ENCODE results near the gene ARL4D. TPM values are rescaled to one million over a fixed set of nuclear protein-coding genes. Genes with fewer than 3 reads are reported as not detected.
"Not testable (repeated sequence)": the region's sequence is repeated elsewhere in the genome, so short reads cannot be mapped to it uniquely, and the experiment has no call there.

ARL4D gene
- total RNA-seq, 1 donor from 2014 or later, result 3.3 TPM

DNA sequence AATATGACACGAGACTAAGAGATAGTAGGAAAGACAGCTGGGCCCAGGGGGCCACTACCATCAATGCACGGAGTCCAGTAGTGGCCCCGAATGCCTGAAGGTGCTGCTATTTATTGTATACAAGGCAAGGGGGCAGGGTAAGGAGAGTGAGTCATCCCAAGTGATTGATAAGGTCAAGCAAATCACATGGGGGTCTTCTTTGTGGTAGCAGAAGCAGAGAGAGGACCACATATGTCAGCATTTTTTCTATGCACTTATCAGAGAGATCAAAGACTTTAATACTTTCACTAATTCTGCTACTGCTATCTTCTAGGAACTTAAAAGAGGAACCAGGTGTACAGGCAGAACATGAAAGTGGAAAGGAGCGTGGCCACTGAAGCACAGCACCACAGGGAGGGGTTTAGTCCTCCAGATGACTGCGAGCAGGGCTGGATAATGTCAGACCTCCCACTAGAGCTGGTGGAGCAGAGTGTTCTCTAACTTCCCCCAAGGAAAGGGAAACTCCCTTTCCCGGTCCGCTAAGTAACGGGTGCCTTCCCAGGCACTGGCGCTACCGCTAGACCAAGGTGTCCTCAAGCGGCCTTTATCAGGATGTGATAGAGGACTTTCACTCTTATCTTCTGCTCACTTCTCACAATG lies 26.4 kb upstream of the ARL4D start:
- intact Hi-C loops (cut with DNase I), result no loop called here
- Histone ChIP-seq H3K36me3 (no peaks in the 10 kb centered on the region), H3K4me1 (peaks cover 0 to 14% of the 10 kb centered on the region in 2 donors), H3K27me3 (no peaks in the 10 kb centered on the region), H3K4me3 (no peak overlapping the region), H3K9me3 (no peaks in the 10 kb centered on the region), H3K27ac (no peak overlapping the region)
- TF ChIP-seq, protein P1, sequence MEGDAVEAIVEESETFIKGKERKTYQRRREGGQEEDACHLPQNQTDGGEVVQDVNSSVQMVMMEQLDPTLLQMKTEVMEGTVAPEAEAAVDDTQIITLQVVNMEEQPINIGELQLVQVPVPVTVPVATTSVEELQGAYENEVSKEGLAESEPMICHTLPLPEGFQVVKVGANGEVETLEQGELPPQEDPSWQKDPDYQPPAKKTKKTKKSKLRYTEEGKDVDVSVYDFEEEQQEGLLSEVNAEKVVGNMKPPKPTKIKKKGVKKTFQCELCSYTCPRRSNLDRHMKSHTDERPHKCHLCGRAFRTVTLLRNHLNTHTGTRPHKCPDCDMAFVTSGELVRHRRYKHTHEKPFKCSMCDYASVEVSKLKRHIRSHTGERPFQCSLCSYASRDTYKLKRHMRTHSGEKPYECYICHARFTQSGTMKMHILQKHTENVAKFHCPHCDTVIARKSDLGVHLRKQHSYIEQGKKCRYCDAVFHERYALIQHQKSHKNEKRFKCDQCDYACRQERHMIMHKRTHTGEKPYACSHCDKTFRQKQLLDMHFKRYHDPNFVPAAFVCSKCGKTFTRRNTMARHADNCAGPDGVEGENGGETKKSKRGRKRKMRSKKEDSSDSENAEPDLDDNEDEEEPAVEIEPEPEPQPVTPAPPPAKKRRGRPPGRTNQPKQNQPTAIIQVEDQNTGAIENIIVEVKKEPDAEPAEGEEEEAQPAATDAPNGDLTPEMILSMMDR (IDR thresholded peaks at IDR 0.05), result no peak
- no peak for DNase-seq (ENCODE audit: low spot score in 2 of 2)

DNA sequence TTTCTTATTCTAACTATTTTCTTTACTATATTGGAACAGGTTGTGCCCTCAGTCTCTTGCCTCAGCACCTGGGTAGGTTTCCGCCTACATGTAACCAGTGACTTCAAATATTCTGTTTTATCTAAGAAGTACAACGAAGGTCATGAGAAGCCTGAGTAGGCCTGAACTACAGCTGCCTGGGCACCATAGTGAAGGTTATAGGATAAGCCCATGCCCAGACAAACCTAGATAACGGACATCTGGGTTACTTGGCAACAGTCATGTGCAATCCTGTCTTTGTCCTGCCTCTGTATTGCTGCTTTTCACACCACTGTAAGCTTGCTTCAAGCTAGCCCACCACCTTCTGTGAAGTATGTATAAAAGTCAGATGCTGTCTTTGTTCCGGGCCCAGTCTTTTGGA lies 25.4 kb upstream of the ARL4D start:
- Histone ChIP-seq H3K4me1 (peaks cover 0 to 11% of the 10 kb centered on the region in 2 donors), H3K36me3 (no peaks in the 10 kb centered on the region), H3K27ac (no peak overlapping the region), H3K9me3 (no peaks in the 10 kb centered on the region), H3K4me3 (no peak overlapping the region), H3K27me3 (no peaks in the 10 kb centered on the region)
- DNase-seq (ENCODE audit: low spot score in 2 of 2), result no peak
- intact Hi-C loops (cut with DNase I), result no loop called here
- TF ChIP-seq, protein P1 (IDR thresholded peaks at IDR 0.05), result no peak

DNA sequence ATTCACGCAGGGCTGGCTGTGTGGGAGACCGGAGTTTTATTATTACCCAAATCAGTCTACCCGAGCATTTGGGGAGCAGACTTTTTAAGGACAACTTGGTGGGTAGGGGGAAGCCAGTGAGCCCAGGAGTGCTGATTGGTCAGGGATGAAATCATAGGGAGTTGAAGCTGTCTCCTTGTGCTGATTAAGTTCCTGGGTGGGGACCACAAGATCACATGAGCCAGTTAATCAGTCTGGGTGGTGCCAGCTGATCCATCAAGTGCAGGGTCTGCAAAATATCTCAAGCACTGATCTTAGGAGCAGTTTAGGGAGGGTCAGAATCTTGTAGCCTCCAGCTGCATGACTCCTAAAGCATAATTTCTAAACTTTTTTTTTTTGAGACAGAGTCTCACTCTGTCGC lies 22.9 kb upstream of the ARL4D start:
- intact Hi-C loops (cut with DNase I); H3K36me3 ChIP-seq; H3K4me3 ChIP-seq; DNase-seq (ENCODE audit: low spot score in 2 of 2); H3K9me3 ChIP-seq; H3K27ac ChIP-seq; H3K4me1 ChIP-seq; H3K27me3 ChIP-seq: not testable (repeated sequence)

DNA sequence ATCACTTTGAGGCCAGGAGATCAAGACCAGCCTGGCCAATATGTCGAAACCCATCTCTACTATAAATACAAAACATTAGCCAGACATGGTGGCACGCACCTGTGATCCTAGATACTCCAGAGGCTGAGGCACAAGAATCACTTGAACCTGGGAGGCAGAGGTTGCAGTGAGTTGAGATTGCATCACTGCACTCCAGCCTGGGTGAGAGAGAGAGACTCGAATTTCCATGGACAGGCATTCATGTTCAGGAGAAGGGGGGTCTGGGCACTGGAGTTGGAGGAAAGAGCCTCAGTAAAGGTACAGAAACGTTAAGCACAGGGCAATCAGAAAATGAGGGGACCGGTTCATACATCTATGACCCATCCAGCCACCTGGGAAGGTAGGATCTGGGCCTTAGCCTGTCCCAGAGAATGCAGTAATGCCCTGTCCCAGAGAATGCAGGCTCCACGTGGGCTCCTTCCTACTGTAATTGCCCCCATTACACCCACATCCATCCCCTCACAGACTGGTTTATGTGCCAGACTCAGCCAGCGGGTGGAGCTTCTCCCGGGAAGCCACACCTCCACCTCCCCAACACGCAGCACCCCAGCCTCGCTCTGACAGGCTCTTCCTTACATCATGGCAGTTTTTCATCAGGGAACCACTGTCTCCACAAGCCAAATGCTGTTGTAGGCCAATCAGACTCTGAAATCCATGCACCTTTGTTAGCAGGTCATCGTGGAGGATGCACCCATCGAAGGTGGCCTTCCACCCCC lies 21.6 kb upstream of the ARL4D start:
- no peaks in the 10 kb centered on the region for H3K4me1 ChIP-seq
- peaks cover 0 to 2% of the 10 kb centered on the region in 2 donors for H3K36me3 ChIP-seq
- no peak overlapping the region for H3K27ac ChIP-seq
- no peak for DNase-seq (ENCODE audit: low spot score in 2 of 2)
- no peak overlapping the region for H3K4me3 ChIP-seq
- TF ChIP-seq, protein P1 (IDR thresholded peaks at IDR 0.05), result no peak
- H3K27me3 ChIP-seq, result no peaks in the 10 kb centered on the region
- intact Hi-C loops (cut with DNase I), result no loop called here
- H3K9me3 ChIP-seq, result peaks cover 7 to 11% of the 10 kb centered on the region in 2 donors

DNA sequence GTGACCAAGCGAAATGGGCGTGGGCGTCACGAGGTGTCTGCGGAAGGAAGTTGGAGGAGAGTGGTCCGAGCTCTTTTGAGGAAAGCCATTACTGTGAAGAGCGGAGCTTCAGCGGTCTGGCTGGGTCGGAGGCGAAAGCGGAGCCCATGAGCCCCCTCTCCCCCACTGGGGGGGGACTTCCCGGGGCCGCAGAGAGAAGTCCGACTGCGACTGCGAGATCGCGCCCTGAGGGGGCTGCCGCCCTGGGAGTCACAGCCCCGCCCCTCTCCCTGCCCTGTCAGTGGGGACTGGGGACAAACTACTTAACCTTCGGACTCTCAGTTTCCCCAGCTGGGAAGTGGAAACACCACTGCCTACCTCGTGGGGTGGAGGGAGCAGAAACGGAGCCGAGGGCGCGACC lies 20.0 kb upstream of the ARL4D start:
- no peak overlapping the region for H3K4me3 ChIP-seq
- peaks cover 7 to 11% of the 10 kb centered on the region in 2 donors for H3K9me3 ChIP-seq
- intact Hi-C loops (cut with DNase I), result no loop called here
- H3K36me3 ChIP-seq, result peaks cover 0 to 2% of the 10 kb centered on the region in 2 donors
- no peak for DNase-seq (ENCODE audit: low spot score in 2 of 2)
- no peaks in the 10 kb centered on the region for H3K27me3 ChIP-seq
- H3K4me1 ChIP-seq, result no peaks in the 10 kb centered on the region
- TF ChIP-seq, protein P1 (IDR thresholded peaks at IDR 0.05), result no peak
- no peak overlapping the region for H3K27ac ChIP-seq

DNA sequence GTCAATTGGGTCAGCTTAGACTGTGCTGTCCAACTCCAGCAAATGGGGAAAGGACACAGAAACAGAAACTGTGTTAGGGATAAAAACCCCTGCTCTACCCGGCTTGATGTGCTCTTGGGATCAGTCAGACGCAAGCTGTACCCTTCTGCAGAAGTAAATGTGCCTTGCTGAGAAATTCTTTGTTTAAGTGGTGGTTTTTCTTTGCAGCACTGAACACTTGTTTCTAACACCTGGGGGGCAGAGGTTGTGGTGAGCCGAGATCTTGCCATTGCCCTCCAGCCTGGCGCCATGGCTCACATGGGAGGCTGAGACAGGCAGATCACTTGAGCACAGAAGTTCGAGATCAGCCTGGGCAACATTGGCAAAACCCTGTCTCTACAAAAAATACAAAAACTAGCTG lies 18.5 kb upstream of the ARL4D start:
- Histone ChIP-seq H3K27ac (no peak overlapping the region), H3K4me1 (no peaks in the 10 kb centered on the region), H3K36me3 (peaks cover 0 to 2% of the 10 kb centered on the region in 2 donors), H3K9me3 (peaks cover 7 to 11% of the 10 kb centered on the region in 2 donors), H3K27me3 (no peaks in the 10 kb centered on the region), H3K4me3 (no peak overlapping the region)
- no peak for DNase-seq (ENCODE audit: low spot score in 2 of 2)
- TF ChIP-seq, protein P1 (IDR thresholded peaks at IDR 0.05), result no peak
- intact Hi-C loops (cut with DNase I), result no loop called here
